ENCODE data around the gene NSUN6.
A peak's percentile ranks its signal among the peaks of the same experiment; 100 is the strongest.
"Not testable (repeated sequence)": the region's sequence is repeated elsewhere in the genome, so short reads cannot be mapped to it uniquely, and the experiment has no call there.

Gene NSUN6

DNA sequence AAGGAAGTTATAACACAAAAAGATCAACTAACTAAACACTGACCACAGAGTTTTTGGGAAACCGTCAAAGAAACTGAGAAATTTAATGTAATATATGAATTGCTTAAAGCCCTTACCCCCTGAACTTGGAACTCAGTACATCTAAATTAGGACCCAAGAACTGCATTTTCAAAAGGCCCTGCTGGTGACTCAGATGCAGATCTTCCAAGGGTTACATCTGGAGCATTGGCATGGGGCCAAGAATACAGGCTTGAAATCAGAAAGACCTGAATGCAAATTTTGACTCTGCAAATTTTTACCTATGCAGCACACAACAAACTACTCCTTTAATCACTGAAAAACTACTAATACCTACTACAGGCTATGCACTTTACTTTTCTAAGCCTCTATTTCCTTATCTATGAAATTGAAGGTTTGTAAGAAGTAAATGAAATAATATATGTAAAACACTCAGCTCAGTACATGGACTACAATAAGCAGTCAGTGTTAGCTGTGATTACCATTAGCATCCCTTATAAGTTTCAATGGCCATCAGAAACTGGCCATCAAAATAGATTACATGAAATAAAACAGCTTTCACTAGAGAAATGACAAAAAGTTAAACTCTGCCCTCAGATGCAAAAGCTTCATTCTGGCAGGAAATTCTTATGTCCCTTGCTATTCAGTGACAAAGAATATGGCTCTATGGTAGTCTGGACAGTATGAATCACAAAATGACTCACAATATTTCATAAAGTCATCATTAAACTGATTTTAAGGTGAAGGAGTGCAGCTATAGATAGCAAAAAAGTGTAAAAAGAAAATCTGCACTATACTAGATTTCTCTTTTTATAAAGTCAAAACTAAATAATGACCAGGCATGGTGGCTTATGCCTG, 43.6 kb downstream of the NSUN6 start:
- DNase-seq: peak; percentile 75

DNA sequence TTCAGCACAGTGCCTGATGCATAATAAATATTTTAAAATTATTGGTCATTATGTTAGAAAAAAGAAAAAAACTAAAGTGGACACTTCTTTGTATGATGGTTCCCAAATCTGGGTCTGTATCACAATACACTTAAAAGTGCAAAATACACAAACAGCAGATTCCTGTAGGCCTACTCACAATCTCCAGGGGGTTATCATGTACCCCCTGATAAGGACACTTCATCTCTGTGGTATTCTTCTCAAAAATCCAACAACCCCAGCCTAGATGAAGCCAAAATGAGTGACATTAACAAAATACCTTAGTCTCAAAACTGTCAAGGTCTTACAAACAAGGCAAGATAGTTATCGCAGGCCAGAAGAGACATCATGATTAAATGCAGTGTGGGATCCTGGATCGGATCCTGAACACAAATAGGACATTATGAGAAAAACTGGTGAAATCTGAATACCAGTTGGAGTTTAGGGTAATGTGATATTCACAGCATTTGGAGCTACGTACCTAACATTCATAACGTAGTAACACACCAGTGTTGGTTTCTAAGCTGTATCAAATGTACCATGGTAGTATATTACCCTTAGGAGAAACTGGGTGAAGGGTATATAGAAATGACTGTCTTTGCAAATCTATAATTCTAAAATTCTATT, 45.2 kb downstream of the NSUN6 start:
- peak; percentile 59 for DNase-seq

DNA sequence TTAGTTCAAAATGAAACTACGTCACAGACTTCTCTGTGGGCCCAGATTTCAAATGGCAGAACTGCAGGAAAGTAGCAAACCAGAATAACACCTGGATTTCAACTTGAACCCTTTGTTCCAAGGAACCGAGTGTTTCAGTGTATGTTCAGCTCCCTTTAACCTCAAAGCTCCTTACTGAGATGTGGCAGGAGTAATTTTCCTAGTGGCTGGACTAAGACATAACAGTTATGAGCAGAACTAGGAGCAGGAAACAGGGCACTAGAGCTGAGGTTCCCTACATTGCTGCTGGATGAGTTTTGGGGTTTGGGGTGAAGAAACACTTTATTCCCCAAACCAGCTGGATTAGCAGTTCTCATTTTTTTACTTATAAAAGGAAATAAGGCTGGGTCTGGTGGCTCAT, 50.1 kb downstream of the NSUN6 start:
- DNase-seq: no peak

DNA sequence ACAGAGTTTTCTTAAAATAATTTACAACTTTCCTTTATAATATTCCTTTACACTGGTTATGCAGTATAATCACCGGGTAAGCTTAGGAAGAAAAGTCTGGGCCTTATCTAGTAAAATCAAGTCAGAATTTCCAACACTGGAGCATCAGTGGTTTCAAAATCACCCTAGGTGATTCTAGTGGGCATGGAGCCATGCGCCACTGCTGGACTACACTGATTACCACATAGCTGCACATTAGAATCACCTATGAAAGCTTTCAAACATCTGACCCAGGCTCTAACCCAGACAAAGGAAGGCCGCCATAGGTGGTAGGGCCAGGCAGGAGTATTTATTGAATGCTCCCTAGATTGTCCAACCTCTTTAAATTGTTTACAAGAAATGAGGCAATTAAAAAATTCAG, 52.0 kb downstream of the NSUN6 start:
- DNase-seq: no peak

DNA sequence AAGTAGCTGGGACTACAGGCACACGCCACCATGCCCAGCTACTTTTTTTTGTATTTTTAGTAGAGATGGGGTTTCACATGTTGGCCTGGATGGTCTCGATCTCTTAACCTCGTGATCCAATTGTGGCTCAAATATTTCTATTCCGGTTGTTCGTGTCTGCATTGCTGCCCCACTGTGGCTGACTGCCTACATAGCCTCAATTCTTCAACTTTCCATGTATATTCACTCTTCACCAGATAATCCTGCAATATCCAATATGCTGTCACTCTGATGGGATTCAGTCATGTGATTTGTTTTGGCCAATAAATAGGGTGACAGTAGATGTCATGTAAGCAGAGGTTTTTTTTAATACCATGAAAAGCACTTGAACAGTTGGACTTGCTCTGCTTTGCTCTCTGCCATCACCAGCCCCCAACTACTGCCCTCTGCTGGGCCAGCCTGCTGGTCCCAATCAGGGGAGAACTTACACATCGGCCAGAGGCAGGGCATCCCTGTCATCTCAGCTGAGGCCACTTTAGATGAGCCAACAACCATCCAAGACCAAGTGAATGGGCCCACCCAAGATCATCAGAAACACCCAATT, 56.7 kb downstream of the NSUN6 start:
- no peak for DNase-seq

DNA sequence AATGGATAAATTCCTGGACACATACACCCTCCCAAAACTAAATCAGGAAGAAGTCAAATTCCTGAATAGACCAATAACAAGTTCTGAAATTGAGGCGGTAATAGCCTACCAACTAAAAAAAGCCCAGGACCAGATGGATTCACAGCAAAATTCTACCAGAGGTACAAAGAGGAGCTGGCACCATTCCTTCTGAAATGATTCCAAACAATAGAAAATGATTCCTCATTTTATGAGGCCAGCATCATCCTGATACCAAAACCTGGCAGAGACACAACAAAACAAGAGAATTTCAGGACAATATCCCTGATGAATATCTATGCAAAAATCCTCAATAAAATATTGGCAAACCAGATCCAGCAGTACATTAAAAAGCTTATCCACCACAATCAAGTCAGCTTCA, 60.2 kb downstream of the NSUN6 start:
- not testable (repeated sequence) for DNase-seq

DNA sequence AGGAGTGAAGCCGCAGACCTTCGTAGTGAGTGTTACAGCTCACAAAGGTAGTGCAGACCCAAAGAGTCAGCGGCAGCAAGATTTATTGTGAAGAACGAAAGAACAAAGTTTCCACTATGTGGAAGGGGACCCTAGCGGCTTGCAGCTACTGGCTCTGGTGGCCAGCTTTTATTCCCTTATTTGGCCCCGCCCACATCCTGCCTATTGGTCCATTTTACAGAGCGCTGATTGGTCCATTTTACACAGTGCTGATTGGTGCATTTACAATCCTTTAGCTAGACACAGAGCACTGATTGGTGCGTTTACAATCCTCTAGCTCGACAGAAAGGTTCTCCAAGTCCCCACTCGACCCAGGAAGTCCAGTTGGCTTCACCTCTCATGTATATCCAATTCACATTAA, 64.8 kb downstream of the NSUN6 start:
- not testable (repeated sequence) for DNase-seq

DNA sequence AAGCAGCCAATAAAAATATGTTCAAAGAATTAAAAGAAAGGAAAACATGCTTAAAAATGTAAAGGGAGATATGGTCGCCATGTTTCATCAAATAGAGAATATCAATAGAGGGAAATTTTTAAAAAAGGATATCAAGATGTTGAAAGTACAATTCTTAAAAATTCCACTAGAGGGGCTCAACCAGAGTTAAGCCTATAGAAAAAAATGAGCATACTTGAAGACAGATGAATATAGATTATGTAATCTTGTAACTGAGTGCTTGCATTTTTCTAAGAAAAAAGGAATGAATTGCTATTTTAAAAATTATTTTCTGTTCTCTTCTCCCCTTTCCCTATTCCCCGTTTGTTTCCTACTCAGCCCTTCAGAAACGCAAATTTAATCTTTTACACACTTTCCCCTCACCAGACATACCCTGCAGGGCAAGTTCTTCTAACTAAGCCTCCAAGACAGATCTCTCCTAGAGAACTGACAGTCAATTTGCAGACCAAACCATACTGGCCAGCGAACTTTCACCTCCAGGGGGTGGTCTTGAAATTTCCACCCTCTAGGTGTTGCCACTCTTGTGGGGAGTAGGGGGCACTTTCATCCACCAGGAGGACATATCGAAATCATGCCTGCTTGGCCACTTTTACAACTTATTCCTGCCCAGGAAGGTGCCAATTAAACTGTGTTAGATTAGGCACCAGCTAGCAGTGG, 67.7 kb downstream of the NSUN6 start:
- peak; percentile 12 for DNase-seq

DNA sequence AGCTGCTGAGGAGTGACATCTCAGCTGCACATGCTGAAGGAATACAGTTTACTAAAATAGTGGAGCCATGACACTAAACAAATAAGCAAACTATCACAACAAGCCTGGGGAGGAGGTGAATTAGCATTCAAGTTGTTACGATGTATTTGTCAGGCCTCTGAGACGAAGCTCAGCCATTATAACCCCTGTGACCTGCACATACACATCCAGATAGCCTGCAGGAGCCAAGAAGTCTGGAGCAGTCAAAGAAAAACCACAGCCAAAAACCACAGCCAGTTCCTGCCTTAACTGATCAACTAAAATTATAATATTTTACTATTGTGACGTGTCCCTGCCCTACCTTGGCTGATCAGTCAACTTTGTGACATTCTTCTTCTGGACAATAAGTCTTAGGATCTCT, 68.6 kb downstream of the NSUN6 start:
- DNase-seq: no peak

DNA sequence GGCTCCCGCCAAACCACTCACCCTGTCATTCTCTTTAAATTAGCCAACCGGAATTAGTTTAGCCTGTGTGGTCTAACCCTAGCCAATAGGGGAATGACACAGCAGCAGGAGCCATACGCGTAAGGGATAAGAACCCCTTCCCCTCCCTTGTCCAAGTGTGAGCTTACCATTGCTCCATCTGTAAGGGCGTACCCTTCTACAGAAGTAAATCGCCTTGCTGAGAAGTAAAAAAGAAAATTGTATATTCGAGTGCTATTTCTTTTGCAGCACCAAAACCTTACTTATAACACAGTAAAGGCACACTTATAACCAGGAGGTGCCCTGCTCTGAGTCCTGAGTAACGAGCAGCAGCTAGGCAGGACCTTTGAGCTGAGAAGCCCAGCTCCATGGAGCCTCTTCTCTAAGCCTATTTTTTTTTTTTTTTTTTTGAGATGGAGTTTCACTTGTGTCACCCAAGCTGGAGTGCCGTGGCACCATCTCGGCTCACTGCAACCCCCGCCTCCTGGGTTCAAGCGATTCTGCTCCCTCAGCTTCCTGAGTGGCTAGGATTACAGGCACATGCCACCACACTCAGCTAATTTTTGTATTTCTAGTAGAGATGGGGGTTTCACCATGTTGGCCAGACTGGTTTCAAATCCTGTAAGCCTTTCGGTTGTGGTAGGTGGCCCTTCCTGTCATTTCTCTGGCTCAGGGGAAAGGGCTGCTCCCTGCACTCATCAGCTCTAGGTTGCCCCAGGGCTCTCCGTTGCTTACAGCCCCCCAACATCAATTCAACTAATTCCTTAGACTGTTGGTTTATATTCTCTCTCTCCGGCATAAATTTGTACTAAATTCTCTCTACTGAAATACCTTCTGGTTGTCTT, 73.3 kb downstream of the NSUN6 start:
- no peak for DNase-seq

DNA sequence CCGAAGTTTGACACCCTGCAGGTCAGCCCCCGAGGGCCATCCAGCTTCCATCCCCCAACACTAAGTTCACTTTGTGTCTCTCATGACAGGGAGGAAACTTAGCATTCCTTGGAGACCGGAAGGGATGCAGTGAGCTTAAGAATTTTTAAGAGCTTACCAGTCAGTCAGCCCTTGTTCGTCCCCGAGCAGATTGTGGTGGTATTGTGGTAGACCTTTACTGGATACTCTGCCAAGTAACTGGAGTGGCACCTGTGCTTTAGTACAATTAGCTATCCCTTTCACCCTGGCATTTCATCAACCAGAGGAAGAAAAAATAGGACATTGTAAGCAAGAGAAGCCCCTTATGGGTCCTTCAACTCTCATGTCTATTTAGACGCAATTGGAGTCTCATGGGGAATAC, 74.8 kb downstream of the NSUN6 start:
- no peak for DNase-seq

DNA sequence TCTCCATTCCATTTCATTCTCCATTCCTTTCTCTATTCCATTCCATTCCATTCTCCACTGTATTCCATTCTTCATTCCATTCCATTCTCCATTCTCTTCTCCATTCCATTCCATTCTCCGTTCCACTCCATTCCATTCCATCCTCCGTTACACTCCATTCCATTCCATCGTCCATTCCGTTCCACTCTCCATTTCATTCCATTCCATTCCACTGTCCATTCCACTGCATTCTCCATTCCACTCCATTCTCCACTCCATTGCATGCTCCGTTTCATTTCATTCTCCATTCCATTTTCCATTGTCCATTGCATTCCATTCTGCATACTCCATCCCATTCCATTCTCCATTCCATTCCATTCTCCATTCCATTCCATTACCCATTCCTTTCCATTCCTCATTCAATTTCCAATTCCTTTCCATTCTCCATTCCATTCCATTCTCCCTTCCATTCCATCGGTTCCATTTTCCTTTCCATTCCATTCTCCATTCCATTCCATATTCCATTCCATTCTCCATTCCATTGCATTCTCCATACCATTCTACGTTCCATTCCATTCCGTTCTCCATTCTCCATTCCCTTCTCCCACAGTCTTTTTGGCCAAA, 78.3 kb downstream of the NSUN6 start:
- no peak for DNase-seq

DNA sequence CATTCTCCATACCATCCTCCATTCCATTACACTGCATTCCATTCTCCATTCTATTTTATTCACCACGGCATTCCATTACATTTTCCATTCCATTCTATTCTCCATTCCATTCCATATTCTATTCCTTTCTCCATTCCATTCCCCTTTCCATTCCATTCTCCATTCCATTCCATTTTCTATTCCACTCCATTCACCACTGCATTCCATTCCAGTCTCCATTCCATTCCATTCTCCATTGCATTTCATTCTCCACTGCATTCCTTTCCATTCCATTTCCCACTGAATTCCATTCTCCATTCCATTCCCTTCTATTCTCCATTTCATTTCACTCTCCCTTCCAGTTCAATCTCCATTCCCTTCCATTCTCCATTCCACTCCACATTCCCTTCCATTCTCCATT, 79.6 kb downstream of the NSUN6 start:
- no peak for DNase-seq

DNA sequence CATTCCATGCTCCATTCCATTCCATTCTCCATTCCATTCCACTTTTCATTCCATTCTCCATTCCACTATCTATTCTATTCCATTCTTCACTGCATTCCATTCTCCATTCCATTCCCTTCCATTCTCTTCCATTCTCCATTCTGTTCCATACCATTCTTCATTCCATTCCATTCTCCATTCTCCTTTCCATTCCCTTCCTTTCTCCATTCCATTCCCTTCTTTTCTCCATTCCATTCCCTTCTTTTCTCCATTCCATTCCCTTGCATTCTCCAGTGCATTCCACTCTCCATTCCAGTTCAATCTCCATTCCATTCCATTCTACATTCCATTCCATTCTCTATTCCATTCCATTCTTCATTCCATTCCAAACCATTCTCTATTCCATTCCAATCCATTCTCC, 80.3 kb downstream of the NSUN6 start:
- no peak for DNase-seq

DNA sequence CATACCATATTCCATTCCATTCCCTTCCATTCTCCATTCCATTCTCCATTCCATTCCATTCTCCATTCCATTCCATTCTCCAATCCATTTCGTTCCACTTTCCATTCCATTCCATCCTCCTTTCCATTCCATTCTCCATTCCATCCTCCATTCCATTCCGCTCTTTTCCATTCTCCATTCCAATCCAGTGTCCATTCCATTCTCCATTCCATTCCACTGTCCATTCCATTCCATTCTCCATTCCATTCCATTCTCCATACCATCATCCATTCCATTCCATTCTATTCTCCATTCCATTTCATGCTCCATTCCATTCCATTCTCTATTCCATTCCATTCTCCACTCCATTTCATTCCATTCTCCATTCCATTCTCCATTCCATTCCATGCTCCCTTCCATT, 81.0 kb downstream of the NSUN6 start:
- not testable (repeated sequence) for DNase-seq

DNA sequence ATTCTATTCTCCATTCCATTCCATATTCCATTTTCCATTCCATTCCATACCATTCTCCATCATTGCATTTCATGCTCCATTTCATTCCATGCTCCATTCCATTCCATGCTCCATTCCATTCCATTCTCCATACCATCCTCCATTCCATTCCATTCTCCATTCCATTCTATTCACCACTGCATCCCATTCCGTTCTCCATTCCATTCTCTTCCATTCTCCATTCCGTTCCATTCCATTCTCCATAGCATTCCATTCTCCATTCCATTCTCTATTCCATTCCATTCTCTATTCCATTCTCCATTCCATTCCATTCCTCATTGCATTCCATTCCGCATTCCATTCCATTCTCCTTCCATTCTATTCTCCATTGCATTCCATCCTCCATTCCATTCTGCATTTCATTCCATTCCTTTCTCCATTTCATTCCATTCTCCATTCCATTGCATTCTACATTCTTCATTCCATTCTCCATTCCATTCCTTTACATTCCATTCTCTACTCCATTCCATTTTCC, 84.0 kb downstream of the NSUN6 start:
- no peak for DNase-seq

DNA sequence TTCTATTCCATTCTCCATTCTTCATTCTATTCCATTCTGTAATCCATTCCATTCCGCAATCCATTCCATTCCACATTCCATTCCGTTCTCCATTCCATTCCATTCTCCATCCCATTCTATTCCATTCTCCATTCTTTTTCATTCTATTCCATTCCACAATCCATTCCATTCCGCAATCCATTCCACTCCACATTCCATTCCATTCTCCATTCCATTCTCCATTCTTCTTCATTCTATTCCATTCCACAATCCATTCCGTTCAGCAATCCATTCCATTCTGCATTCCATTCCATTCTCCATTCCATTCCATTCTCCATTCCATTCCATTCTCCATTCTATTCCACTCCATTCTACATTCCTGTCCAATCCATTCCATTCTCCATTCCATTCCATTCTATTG, 85.2 kb downstream of the NSUN6 start:
- no peak for DNase-seq

DNA sequence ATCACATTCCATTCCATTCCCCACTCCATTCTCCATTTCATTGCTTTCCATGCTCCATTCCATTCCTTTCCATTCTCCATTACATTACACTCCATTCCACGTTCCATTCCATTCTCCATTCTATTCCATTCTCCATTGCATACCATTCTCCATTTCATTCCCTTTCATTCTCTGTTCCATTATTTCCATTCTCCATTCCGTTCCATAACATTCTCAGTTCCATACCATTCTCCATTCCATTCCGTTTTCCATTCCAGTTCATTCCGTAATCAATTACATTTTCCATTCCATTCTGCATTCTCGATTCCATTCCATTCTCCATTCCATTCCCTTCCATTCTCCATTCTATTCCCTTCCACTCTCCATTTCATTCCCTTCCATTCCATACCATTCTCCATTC, 86.4 kb downstream of the NSUN6 start:
- DNase-seq: no peak

DNA sequence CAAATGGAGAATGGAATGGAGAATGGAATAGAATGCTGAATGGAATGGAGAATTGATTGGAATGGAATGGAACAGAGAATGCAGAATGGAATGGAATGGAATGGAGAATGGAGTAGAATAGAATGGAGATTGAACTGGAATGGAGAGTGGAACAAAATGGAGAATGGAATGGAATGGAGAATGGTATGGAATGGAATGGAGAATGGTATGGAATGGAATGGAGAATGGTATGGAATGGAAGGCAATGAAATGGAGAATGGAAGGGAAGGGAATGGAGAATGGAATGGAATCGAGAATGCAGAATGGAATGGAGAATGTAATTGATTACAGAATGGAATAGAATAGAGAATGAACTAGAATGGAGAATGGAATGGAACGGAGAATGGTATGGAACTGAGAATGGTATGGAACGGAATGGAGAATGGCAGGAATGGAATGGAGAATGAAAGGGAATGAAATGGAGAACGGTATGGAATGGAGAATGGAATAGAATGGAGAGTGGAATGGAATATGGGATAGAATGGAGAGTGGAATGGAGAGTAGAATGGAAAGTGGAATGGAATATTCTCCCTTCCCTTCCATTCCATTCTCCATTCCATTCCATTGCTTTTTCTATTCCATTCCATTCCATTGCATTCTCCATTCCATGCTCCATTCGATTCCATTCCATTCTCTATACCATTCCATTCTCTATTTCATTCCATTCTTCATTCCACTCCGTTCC, 88.2 kb downstream of the NSUN6 start:
- DNase-seq: no peak

DNA sequence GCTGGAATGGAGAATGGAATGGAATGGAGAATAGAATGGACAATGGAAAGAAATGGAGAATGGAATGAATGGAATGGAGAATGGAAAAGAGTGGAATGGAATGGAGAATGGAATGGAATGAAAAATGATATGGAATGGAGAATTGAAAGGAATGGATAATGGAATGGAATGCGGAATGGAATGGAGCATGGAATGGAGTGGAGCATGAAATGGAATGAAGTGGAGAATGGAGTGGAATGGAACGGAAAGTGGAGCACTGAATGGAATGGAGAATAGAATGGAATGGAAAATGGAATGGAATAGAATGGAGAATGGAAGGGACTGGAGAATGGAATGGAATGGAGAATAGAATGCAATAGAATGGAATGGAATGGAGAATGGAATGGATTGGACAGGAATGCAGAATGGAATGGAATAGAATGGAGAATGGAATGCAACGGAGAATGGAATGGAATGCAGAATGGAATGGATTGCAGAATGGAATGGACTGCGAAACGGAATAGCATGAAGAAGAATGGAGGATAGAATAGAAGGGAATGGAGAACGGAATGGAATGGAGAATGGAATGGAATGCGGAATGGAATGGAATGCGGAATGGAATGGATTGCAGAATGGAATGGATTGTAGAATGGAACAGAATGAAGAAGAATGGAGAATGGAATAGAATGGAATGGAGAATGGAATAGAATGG, 89.4 kb downstream of the NSUN6 start:
- DNase-seq: no peak

DNA sequence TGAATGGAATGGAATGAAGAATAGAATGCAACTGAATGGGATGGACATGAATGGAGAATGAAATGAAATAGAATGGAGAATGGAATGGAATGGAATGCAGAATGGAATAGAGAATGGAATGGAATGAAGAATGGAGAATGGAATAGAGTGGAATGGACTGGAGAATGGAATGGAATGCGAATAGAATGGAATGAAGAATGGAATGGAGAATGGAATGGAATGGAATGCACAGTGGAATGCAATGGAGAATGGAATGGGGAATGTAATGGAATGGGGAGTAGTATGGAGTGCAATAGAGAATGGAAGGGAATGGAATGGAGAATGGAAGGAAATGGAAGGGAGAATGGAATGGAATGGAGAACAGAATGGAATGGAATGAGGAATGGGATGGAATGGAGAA, 93.4 kb downstream of the NSUN6 start:
- DNase-seq: no peak

Data from NCI-H2171 treated with DMSO at 0.1 percent for 48 hours (cell line).